HepG2 (cell line): ENCODE results near the gene ASCC3. TPM values are rescaled to one million over a fixed set of nuclear protein-coding genes. Genes with fewer than 3 reads are reported as not detected.

ENCODE experiments used
- ATF2 ChIP-seq: sonication (generic); formaldehyde crosslinking; IDR thresholded peaks from 2 replicates; pipeline ENCODE4 v1.4.0; 2020; ENCODE audit warnings: missing genetic modification reagents
- CCAR2 ChIP-seq: fragments of 200-400 bp; formaldehyde crosslinking; optimal IDR thresholded peaks from 2 replicates; pipeline ENCODE3; 2018; ENCODE audit warnings: low read depth, mild to moderate bottlenecking, low read length, moderate library complexity
- DPF2 ChIP-seq: sonication (generic); formaldehyde crosslinking; IDR thresholded peaks from 2 replicates; pipeline ENCODE4 v1.4.0; 2020; ENCODE audit warnings: mild to moderate bottlenecking, low read depth, missing genetic modification reagents, borderline replicate concordance
- NCOA1 ChIP-seq: sonication (generic); formaldehyde crosslinking; IDR thresholded peaks from 2 replicates; pipeline ENCODE4 v1.9.0; 2021; ENCODE audit warnings: missing genetic modification reagents
- NFKB2 ChIP-seq: sonication (generic); formaldehyde crosslinking; IDR thresholded peaks from 2 replicates; pipeline ENCODE4 v1.4.0; 2020; ENCODE audit warnings: missing genetic modification reagents, borderline replicate concordance
- TEF ChIP-seq: sonication (generic); formaldehyde crosslinking; IDR thresholded peaks from 2 replicates; pipeline ENCODE4 v1.5.0; 2020; ENCODE audit warnings: missing genetic modification reagents
- THAP11 ChIP-seq: IDR thresholded peaks from 2 replicates; pipeline ENCODE4 v1.6.1; 2016; ENCODE audit warnings: missing biosample characterization, missing genetic modification reagents
- ZBTB1 ChIP-seq: sonication (generic); formaldehyde crosslinking; IDR thresholded peaks from 2 replicates; pipeline ENCODE4 v1.4.0; 2020; ENCODE audit warnings: missing genetic modification reagents, borderline replicate concordance
- ZMYM2 ChIP-seq: sonication (generic); formaldehyde crosslinking; IDR thresholded peaks from 2 replicates; pipeline ENCODE4 v1.8.0; 2022; ENCODE audit warnings: mild to moderate bottlenecking, missing genetic modification reagents
- ZNF34 ChIP-seq: sonication (generic); formaldehyde crosslinking; IDR thresholded peaks from 2 replicates; pipeline ENCODE4 v1.4.0; 2020; ENCODE audit warnings: mild to moderate bottlenecking, missing genetic modification reagents, borderline replicate concordance
- ZNF574 ChIP-seq: sonication (generic); formaldehyde crosslinking; IDR thresholded peaks from 2 replicates; pipeline ENCODE4 v1.4.0; 2020; ENCODE audit warnings: missing genetic modification reagents
- ZNF605 ChIP-seq: sonication (generic); formaldehyde crosslinking; IDR thresholded peaks from 2 replicates; pipeline ENCODE4 v1.8.0; 2022; ENCODE audit warnings: mild to moderate bottlenecking, missing genetic modification reagents
- ZNF670 ChIP-seq: sonication (generic); formaldehyde crosslinking; IDR thresholded peaks from 2 replicates; pipeline ENCODE4 v1.8.0; 2022; ENCODE audit warnings: mild to moderate bottlenecking, missing genetic modification reagents, borderline replicate concordance
- ZNF790 ChIP-seq: sonication (generic); formaldehyde crosslinking; IDR thresholded peaks from 2 replicates; pipeline ENCODE4 v1.8.0; 2022; ENCODE audit warnings: missing genetic modification reagents, mild to moderate bottlenecking, borderline replicate concordance
- polyA plus RNA-seq, 8 experiments: library from polyadenylated mRNA; depleted of rRNA in 3 of 8; stranded (reverse) in 7 of 8; unstranded in 1 of 8; fragments of >200 nt; fragmentation: Illumina TruSeq in 4 of 8; extraction: Trizol in 4 of 8; gene quantifications; 2 replicates each; pipeline versions ENCODE4 v1.2.1 to v1.2.3, GENCODE V29; 2011 to 2016; ENCODE audit warnings: low read depth in 4 of 8, missing spikeins in 1 of 8, mixed read lengths in 1 of 8; ENCODE audit not compliant: insufficient read depth in 1 of 8
- total RNA-seq, 5 experiments: library from RNA; depleted of rRNA; stranded (reverse); fragments of >200 nt; fragmentation: Illumina TruSeq; extraction: Trizol; gene quantifications; 2 replicates each; pipeline ENCODE4 v1.2.3, GENCODE V29; 2016; ENCODE audit warnings: low read depth in 1 of 5
- TF ChIP-seq, protein P1 (sequence below): sonication (generic); formaldehyde crosslinking; IDR thresholded peaks from 2 replicates; pipeline ENCODE4 v1.4.0; 2020; ENCODE audit warnings: mild to moderate bottlenecking, low read depth, missing genetic modification reagents
- TF ChIP-seq, protein P2 (sequence below): sonication (generic); formaldehyde crosslinking; IDR thresholded peaks from 2 replicates; pipeline ENCODE4 v1.8.0; 2022; ENCODE audit warnings: mild to moderate bottlenecking, missing genetic modification reagents, moderate library complexity
- TF ChIP-seq, protein P3 (sequence below): sonication (generic); formaldehyde crosslinking; IDR thresholded peaks from 2 replicates; pipeline ENCODE4 v1.5.1; 2020; ENCODE audit warnings: mild to moderate bottlenecking, moderate library complexity, missing genetic modification reagents

ASCC3 gene
- total and polyA plus RNA-seq, 2 of the 13 experiments (the other 11 are each of a cell fraction or from before 2014, with no cell fraction given) = 23.1 to 55.7 TPM

- TF ChIP-seq ZNF790 (CRISPR knock-in tag) (peak; percentile 81; the same call in 1 of the 2 replicates), ZNF670 (CRISPR knock-in tag) (peak; percentile 69; the same call in 1 of the 2 replicates), DPF2 (CRISPR knock-in tag) (peak; percentile 18; the same call in 1 of the 2 replicates), TEF (CRISPR knock-in tag) (no peak), ZNF605 (peak; percentile 70; the same call in 1 of the 2 replicates), ATF2 (CRISPR knock-in tag) (peak; percentile 80), ZMYM2 (CRISPR knock-in tag) (no peak; the same call in none of the 2 replicates), ZBTB1 (CRISPR knock-in tag) (no peak), CCAR2 (no peak), THAP11 (CRISPR knock-in tag) (peak; percentile 81), ZNF34 (no peak), NFKB2 (CRISPR knock-in tag) (peak; percentile 84; the same call in 1 of the 2 replicates), ZNF574 (peak; percentile 86), NCOA1 (peak; percentile 67; the same call in 1 of the 2 replicates)
- TF ChIP-seq, protein P1, sequence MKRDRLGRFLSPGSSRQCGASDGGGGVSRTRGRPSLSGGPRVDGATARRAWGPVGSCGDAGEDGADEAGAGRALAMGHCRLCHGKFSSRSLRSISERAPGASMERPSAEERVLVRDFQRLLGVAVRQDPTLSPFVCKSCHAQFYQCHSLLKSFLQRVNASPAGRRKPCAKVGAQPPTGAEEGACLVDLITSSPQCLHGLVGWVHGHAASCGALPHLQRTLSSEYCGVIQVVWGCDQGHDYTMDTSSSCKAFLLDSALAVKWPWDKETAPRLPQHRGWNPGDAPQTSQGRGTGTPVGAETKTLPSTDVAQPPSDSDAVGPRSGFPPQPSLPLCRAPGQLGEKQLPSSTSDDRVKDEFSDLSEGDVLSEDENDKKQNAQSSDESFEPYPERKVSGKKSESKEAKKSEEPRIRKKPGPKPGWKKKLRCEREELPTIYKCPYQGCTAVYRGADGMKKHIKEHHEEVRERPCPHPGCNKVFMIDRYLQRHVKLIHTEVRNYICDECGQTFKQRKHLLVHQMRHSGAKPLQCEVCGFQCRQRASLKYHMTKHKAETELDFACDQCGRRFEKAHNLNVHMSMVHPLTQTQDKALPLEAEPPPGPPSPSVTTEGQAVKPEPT (CRISPR knock-in tag) = peak; percentile 69; the same call in 1 of the 2 replicates
- TF ChIP-seq, protein P2, sequence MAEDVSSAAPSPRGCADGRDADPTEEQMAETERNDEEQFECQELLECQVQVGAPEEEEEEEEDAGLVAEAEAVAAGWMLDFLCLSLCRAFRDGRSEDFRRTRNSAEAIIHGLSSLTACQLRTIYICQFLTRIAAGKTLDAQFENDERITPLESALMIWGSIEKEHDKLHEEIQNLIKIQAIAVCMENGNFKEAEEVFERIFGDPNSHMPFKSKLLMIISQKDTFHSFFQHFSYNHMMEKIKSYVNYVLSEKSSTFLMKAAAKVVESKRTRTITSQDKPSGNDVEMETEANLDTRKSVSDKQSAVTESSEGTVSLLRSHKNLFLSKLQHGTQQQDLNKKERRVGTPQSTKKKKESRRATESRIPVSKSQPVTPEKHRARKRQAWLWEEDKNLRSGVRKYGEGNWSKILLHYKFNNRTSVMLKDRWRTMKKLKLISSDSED = peak; percentile 94
- TF ChIP-seq, protein P3, sequence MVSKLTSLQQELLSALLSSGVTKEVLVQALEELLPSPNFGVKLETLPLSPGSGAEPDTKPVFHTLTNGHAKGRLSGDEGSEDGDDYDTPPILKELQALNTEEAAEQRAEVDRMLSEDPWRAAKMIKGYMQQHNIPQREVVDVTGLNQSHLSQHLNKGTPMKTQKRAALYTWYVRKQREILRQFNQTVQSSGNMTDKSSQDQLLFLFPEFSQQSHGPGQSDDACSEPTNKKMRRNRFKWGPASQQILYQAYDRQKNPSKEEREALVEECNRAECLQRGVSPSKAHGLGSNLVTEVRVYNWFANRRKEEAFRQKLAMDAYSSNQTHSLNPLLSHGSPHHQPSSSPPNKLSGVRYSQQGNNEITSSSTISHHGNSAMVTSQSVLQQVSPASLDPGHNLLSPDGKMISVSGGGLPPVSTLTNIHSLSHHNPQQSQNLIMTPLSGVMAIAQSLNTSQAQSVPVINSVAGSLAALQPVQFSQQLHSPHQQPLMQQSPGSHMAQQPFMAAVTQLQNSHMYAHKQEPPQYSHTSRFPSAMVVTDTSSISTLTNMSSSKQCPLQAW (CRISPR knock-in tag) = peak; percentile 75; the same call in 1 of the 2 replicates
These were observed at the start of gene ASCC3 (continued) for GRCh38 chr6:100880853-100881706.
